Naive thymus-derived CD4-positive, alpha-beta T cell (primary cell): Measurements from ENCODE around the gene ZBTB17. TPM values are rescaled to one million over a fixed set of nuclear protein-coding genes. Genes with fewer than 3 reads are reported as not detected.
A peak's percentile ranks its signal among the peaks of the same experiment; 100 is the strongest.

Experiments
- ATAC-seq: fragments of 150-1000 bp; cut with Tn5 transposase; 2 replicates; pipeline ENCODE4 v1.10.0; 2021; ENCODE audit warnings: mild to moderate bottlenecking, moderate library complexity
- CTCF ChIA-PET: fragments of 350-600 bp; sonication (Branson Sonifier 250); formaldehyde crosslinking; loops from one replicate; lab custom pipeline; 2021; ENCODE audit warnings: antibody characterized with exemption; lab: Charles Lee
- POLR2A ChIA-PET: fragments of 350-600 bp; sonication (Branson Sonifier 250); formaldehyde crosslinking; loops from one replicate; lab custom pipeline; 2021; ENCODE audit warnings: antibody characterized with exemption, inconsistent platforms; lab: Charles Lee
- DNase-seq, 9 donors: peaks; one replicate each; pipeline versions ENCODE4 v3.0.0 to v3.0.0-alpha.2; 2020 to 2022; ENCODE audit warnings: mixed read lengths in 1 of 9
- H3K27ac ChIP-seq: one replicate; pipeline ENCODE4 v1.7.0; 2013; ENCODE audit warnings: mild to moderate bottlenecking, low read depth, low read length, moderate library complexity
- H3K27me3 ChIP-seq, 2 donors: one replicate each; pipeline ENCODE4 v1.7.0; 2013; ENCODE audit warnings: low read length in 2 of 2, mild to moderate bottlenecking in 2 of 2, moderate library complexity in 2 of 2; ENCODE audit not compliant: control insufficient read depth in 2 of 2, insufficient read depth in 2 of 2
- H3K36me3 ChIP-seq, 3 experiments: 1 replicate in 2 of 3; 2 replicates in 1 of 3; pipeline ENCODE4 v1.7.0; 2013; ENCODE audit warnings: low read length in 3 of 3, mild to moderate bottlenecking in 3 of 3, moderate library complexity in 1 of 3; ENCODE audit not compliant: insufficient read depth in 3 of 3, control insufficient read depth in 2 of 3
- H3K4me1 ChIP-seq, 2 donors: one replicate each; pipeline ENCODE4 v1.7.0; 2013; ENCODE audit warnings: low read length in 2 of 2, mild to moderate bottlenecking in 2 of 2, moderate library complexity in 1 of 2; ENCODE audit not compliant: control insufficient read depth in 2 of 2, insufficient read depth in 2 of 2
- H3K4me3 ChIP-seq: 2 replicates; pipeline ENCODE4 v1.7.0; 2013; ENCODE audit warnings: mild to moderate bottlenecking, low read length
- H3K9me3 ChIP-seq, 3 experiments: 1 replicate in 2 of 3; 2 replicates in 1 of 3; pipeline ENCODE4 v1.7.0; 2013; ENCODE audit warnings: low read length in 3 of 3; ENCODE audit not compliant: control insufficient read depth in 2 of 3
- H3K27ac Mint-ChIP-seq, 9 donors: one replicate each; pipeline ENCODE4 v1.8.0; 2020 to 2022; ENCODE audit warnings: mixed read lengths in 9 of 9, mild to moderate bottlenecking in 8 of 9, moderate library complexity in 5 of 9, inconsistent platforms in 2 of 9
- H3K27me3 Mint-ChIP-seq, 5 donors: one replicate each; pipeline ENCODE4 v1.8.0; 2021 to 2022; ENCODE audit warnings: mixed read lengths in 5 of 5, mild to moderate bottlenecking in 1 of 5
- H3K36me3 Mint-ChIP-seq, 5 donors: one replicate each; pipeline ENCODE4 v1.8.0; 2020 to 2022; ENCODE audit warnings: mixed read lengths in 5 of 5, mild to moderate bottlenecking in 3 of 5, inconsistent platforms in 1 of 5
- H3K4me1 Mint-ChIP-seq, 7 donors: one replicate each; pipeline ENCODE4 v1.8.0; 2020 to 2022; ENCODE audit warnings: mixed read lengths in 7 of 7, mild to moderate bottlenecking in 3 of 7, inconsistent platforms in 1 of 7
- H3K4me3 Mint-ChIP-seq, 10 donors: one replicate each; pipeline ENCODE4 v1.8.0; 2020 to 2022; ENCODE audit warnings: mild to moderate bottlenecking in 10 of 10, mixed read lengths in 10 of 10, moderate library complexity in 6 of 10, inconsistent platforms in 2 of 10
- H3K9me3 Mint-ChIP-seq, 11 donors: one replicate each; pipeline ENCODE4 v1.8.0; 2020 to 2022; ENCODE audit warnings: mixed read lengths in 11 of 11, mild to moderate bottlenecking in 4 of 11, inconsistent platforms in 1 of 11, moderate library complexity in 1 of 11
- intact Hi-C, 2 donors: fragments of 100-400 bp; cut with micrococcal nuclease; formaldehyde crosslinking; loops; one replicate each; pipeline ENCODE4 v1.15.1; 2023
- polyA plus RNA-seq, 2 donors: library from polyadenylated mRNA; unstranded; fragments of 300-500 nt; fragmentation: Illumina TruSeq; gene quantifications; one replicate each; pipeline ENCODE4 v1.2.3, GENCODE V29; 2021
- total RNA-seq, 6 experiments: library from RNA in 5 of 6; stranded (reverse) in 5 of 6; gene quantifications; 1 replicate in 5 of 6; 2 replicates in 1 of 6; pipeline ENCODE4 v1.2.3 and lab custom pipeline; 2021 to 2026

The ZBTB17 gene
- total and polyA plus RNA-seq, 7 experiments from 2014 or later: 11.2 to 85.1 (median 63.5) TPM

GRCh38 chr1:15959827-15960446 lies 16.0 kb downstream of the ZBTB17 start:
- Mint-ChIP-seq H3K27ac (peak overlapping the region in 5 of 9 donors; percentile 15 to 57 (median 54)), H3K27me3 (no peaks in the 10 kb centered on the region), H3K4me3 (no peak overlapping the region), H3K9me3 (no peaks in the 10 kb centered on the region), H3K36me3 (peaks cover 0 to 20% (median 6%) of the 10 kb centered on the region in 5 donors), H3K4me1 (peaks cover 43 to 88% (median 79%) of the 10 kb centered on the region in 7 donors)
- H3K36me3 ChIP-seq: peaks cover 0 to 13% (median 3%) of the 10 kb centered on the region in 3 experiments
- no peaks in the 10 kb centered on the region for H3K9me3 ChIP-seq
- ChIA-PET CTCF (interaction anchor here (1.4 to 2.1 kb wide), 3 partner anchors 48 to 144 kb away, joined by 3 to 6 read pairs (median 4); no protein-coding TSS in a partner anchor), POLR2A (no interaction called here)
- DNase-seq (no peak), ATAC-seq (no peak)
- H3K27ac ChIP-seq: no peak overlapping the region
- H3K27me3 ChIP-seq: no peaks in the 10 kb centered on the region
- intact Hi-C loops: no loop called here
- peaks cover 0 to 25% of the 10 kb centered on the region in 2 donors for H3K4me1 ChIP-seq
- H3K4me3 ChIP-seq: no peak overlapping the region

GRCh38 chr1:15959424-15959823 lies 16.5 kb downstream of the ZBTB17 start:
- H3K36me3 ChIP-seq: peaks cover 0 to 13% (median 3%) of the 10 kb centered on the region in 3 experiments
- ChIA-PET POLR2A (no interaction called here), CTCF (interaction anchor here (0.6 to 2.1 kb wide), 4 partner anchors 48 to 281 kb away, joined by 3 to 6 read pairs (median 4); no protein-coding TSS in a partner anchor)
- H3K27me3 ChIP-seq: no peaks in the 10 kb centered on the region
- Mint-ChIP-seq H3K9me3 (no peaks in the 10 kb centered on the region), H3K27ac (peak overlapping the region in 1 of 9 donors; percentile 15), H3K4me3 (no peak overlapping the region), H3K36me3 (peaks cover 0 to 18% (median 6%) of the 10 kb centered on the region in 5 donors), H3K4me1 (peaks cover 43 to 88% (median 77%) of the 10 kb centered on the region in 7 donors), H3K27me3 (no peaks in the 10 kb centered on the region)
- no peaks in the 10 kb centered on the region for H3K9me3 ChIP-seq
- DNase-seq (no peak), ATAC-seq (no peak)
- intact Hi-C loops: no loop called here
- no peak overlapping the region for H3K4me3 ChIP-seq
- peaks cover 0 to 29% of the 10 kb centered on the region in 2 donors for H3K4me1 ChIP-seq
- no peak overlapping the region for H3K27ac ChIP-seq

GRCh38 chr1:15958793-15959192 lies 17.1 kb downstream of the ZBTB17 start:
- Mint-ChIP-seq H3K4me1 (peaks cover 44 to 88% (median 77%) of the 10 kb centered on the region in 7 donors), H3K27ac (peak overlapping the region in 2 of 9 donors; percentile 43 to 66), H3K4me3 (no peak overlapping the region), H3K9me3 (no peaks in the 10 kb centered on the region), H3K27me3 (no peaks in the 10 kb centered on the region), H3K36me3 (peaks cover 0 to 21% (median 6%) of the 10 kb centered on the region in 5 donors)
- DNase-seq (no peak), ATAC-seq (no peak)
- CTCF ChIA-PET: interaction anchor here (0.6 to 2.1 kb wide), 4 partner anchors 49 to 281 kb away, joined by 3 to 6 read pairs (median 4); no protein-coding TSS in a partner anchor
- H3K36me3 ChIP-seq: peaks cover 0 to 16% (median 3%) of the 10 kb centered on the region in 3 experiments
- no peak overlapping the region for H3K27ac ChIP-seq
- no peak overlapping the region for H3K4me3 ChIP-seq
- POLR2A ChIA-PET: no interaction called here
- H3K4me1 ChIP-seq: peaks cover 4 to 35% of the 10 kb centered on the region in 2 donors
- intact Hi-C loops: no loop called here
- H3K27me3 ChIP-seq: no peaks in the 10 kb centered on the region
- no peaks in the 10 kb centered on the region for H3K9me3 ChIP-seq

- DNase-seq (no peak), ATAC-seq (no peak)
- H3K27me3 Mint-ChIP-seq: no peaks in the 10 kb centered on the region
- Histone ChIP-seq H3K27me3 (no peaks in the 10 kb centered on the region), H3K4me1 (peaks cover 4 to 42% of the 10 kb centered on the region in 2 donors), H3K9me3 (no peaks in the 10 kb centered on the region), H3K27ac (no peak overlapping the region), H3K36me3 (peaks cover 0 to 22% (median 3%) of the 10 kb centered on the region in 3 experiments), H3K4me3 (no peak overlapping the region)
- H3K36me3 Mint-ChIP-seq: peaks cover 0 to 21% (median 6%) of the 10 kb centered on the region in 5 donors
- H3K27ac Mint-ChIP-seq: peak overlapping the region in 5 of 9 donors; percentile 2 to 80 (median 43)
- ChIA-PET CTCF (interaction anchor here (2.1 kb wide), 1 partner anchor 143 kb away, joined by 6 read pairs; no protein-coding TSS in a partner anchor), POLR2A (interaction anchor here (2.3 kb wide), 1 partner anchor 18 kb away, joined by 11 read pairs; the partner anchor contains the start of gene ZBTB17)
- no peaks in the 10 kb centered on the region for H3K9me3 Mint-ChIP-seq
- intact Hi-C loops: no loop called here
- peaks cover 45 to 87% (median 73%) of the 10 kb centered on the region in 7 donors for H3K4me1 Mint-ChIP-seq
- peak overlapping the region in 1 of 10 donors; percentile 1 for H3K4me3 Mint-ChIP-seq
Measured at GRCh38 chr1:15958111-15958510, 17.8 kb downstream of the ZBTB17 start.

GRCh38 chr1:15957221-15958095 lies 18.4 kb downstream of the ZBTB17 start:
- Histone ChIP-seq H3K27ac (no peak overlapping the region), H3K27me3 (no peaks in the 10 kb centered on the region), H3K36me3 (peaks cover 0 to 19% (median 3%) of the 10 kb centered on the region in 3 experiments), H3K4me3 (no peak overlapping the region), H3K4me1 (peaks cover 4 to 42% of the 10 kb centered on the region in 2 donors), H3K9me3 (no peaks in the 10 kb centered on the region)
- Mint-ChIP-seq H3K27me3 (no peaks in the 10 kb centered on the region), H3K4me3 (peak overlapping the region in 2 of 10 donors; percentile 1 to 35), H3K9me3 (no peaks in the 10 kb centered on the region), H3K4me1 (peaks cover 45 to 87% (median 76%) of the 10 kb centered on the region in 7 donors), H3K27ac (peak overlapping the region in 5 of 9 donors; percentile 2 to 80 (median 38)), H3K36me3 (peaks cover 0 to 25% (median 6%) of the 10 kb centered on the region in 5 donors)
- ATAC-seq: no peak
- no peak for DNase-seq
- ChIA-PET CTCF (interaction anchor here (2.1 kb wide), 1 partner anchor 142 kb away, joined by 6 read pairs; no protein-coding TSS in a partner anchor), POLR2A (interaction anchor here (2.3 kb wide), 1 partner anchor 19 kb away, joined by 11 read pairs; the partner anchor contains the start of gene ZBTB17)
- intact Hi-C loops: no loop called here

- H3K4me3 ChIP-seq: no peak overlapping the region
- Mint-ChIP-seq H3K4me3 (peak overlapping the region in 5 of 10 donors; percentile 1 to 51 (median 3)), H3K36me3 (peaks cover 0 to 24% (median 6%) of the 10 kb centered on the region in 5 donors), H3K9me3 (no peaks in the 10 kb centered on the region), H3K4me1 (peaks cover 52 to 93% (median 83%) of the 10 kb centered on the region in 7 donors), H3K27me3 (no peaks in the 10 kb centered on the region), H3K27ac (peak overlapping the region in 7 of 9 donors; percentile 3 to 80 (median 48))
- no peak for DNase-seq
- H3K4me1 ChIP-seq: peaks cover 9 to 49% of the 10 kb centered on the region in 2 donors
- H3K27ac ChIP-seq: no peak overlapping the region
- no peaks in the 10 kb centered on the region for H3K9me3 ChIP-seq
- no peak for ATAC-seq
- ChIA-PET POLR2A (interaction anchor here (0.6 to 2.3 kb wide), 3 partner anchors 20 to 494 kb away, joined by 3 to 11 read pairs (median 3); partner anchors contain the start of gene ZBTB17), CTCF (no interaction called here)
- H3K27me3 ChIP-seq: no peaks in the 10 kb centered on the region
- H3K36me3 ChIP-seq: peaks cover 0 to 11% (median 3%) of the 10 kb centered on the region in 3 experiments
- intact Hi-C loops: no loop called here
Measured at GRCh38 chr1:15956150-15956549, 19.8 kb downstream of the ZBTB17 start.
